ENCODE results near the gene RERE. TPM values are rescaled to one million over a fixed set of nuclear protein-coding genes. Genes with fewer than 3 reads are reported as not detected.

RERE gene
- total and polyA plus RNA-seq, 7 donors, result 38.8 to 308 (median 99.7) TPM

DNA sequence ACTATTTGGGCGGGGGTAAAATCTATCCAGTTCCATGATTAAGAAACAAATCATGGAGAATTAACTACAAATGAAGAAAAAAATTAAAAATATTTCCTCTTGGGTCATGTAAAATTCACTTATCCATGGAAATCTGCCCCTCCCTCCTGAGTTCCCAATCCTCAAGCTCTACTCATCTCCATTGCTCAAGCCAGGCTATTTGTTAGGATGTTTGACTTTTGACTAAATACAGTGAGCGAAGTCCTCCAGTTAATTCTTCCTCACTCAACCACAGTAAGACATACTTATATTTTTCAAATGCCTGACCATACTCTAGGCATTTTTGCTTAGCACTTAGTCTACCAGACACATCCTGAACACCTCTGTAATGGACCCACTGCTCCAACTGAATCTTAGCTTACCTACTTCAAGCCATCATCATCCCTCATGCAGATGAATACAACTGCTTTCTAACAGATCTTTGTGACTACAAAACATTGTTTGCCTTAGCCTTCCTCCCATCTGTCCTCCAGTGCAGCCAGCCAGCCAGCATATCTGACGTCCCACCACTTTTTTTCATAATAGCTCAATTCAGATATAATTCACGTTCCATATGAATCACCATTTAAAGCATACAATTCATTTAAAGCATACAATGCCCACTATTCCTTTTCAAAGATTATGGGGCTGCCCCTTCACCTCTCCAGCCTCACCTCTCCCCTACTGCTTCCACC is 154.2 kb downstream of the RERE start:
- Histone ChIP-seq H3K27me3 (ENCODE audit: insufficient read depth in 3 of 3, low read length in 2 of 3) (no peaks in the 10 kb centered on the region), H3K4me1 (peaks cover 90% of the 10 kb centered on the region), H3K27ac (peak overlapping the region; percentile 94), H3K36me3 (ENCODE audit: insufficient read depth in 1 of 2, low read depth in 1 of 2) (no peaks in the 10 kb centered on the region), H3K4me3 (no peak overlapping the region), H3K9me3 (no peaks in the 10 kb centered on the region)
- 86 to 92% (median 88%) methylated on average over 4 of the region's 4 CpGs for WGBS, 3 donors
- TF ChIP-seq, protein P1, sequence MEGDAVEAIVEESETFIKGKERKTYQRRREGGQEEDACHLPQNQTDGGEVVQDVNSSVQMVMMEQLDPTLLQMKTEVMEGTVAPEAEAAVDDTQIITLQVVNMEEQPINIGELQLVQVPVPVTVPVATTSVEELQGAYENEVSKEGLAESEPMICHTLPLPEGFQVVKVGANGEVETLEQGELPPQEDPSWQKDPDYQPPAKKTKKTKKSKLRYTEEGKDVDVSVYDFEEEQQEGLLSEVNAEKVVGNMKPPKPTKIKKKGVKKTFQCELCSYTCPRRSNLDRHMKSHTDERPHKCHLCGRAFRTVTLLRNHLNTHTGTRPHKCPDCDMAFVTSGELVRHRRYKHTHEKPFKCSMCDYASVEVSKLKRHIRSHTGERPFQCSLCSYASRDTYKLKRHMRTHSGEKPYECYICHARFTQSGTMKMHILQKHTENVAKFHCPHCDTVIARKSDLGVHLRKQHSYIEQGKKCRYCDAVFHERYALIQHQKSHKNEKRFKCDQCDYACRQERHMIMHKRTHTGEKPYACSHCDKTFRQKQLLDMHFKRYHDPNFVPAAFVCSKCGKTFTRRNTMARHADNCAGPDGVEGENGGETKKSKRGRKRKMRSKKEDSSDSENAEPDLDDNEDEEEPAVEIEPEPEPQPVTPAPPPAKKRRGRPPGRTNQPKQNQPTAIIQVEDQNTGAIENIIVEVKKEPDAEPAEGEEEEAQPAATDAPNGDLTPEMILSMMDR (IDR thresholded peaks at IDR 0.05), result no peak
- DNase-seq (no peak), ATAC-seq (no peak)
- intact Hi-C loops (cut with DNase I), result no loop called here

DNA sequence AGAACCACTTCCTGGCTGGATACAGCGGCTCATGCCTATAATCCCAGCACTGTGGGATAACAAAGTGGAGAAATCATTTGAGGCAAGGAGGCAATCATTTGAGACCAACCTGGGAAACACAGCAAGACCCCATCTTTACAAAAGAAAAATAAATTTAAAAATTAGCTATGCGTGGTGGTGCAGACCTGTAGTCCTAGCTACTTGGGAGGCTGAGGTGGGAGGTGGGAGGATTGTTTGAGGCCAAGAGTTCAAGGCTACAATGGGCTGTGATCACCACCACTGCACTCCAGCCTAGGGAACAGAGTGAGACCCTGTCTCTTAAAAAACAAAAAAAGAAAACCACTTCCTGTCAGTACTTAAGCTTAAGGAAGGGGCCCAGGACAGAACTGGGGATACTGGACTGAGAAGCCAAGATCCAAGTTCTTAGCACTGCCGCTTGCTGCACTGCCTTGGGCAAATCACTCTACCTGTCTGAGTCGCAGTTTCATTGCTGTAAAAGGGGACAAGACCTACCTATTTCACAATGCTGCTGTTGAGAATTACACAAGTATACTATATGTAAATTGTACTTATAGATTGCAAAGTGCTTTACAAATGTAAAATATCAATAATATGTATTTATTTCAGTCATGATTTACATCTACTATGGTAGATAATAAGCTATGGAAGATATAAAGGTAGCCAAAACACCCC is 154.9 kb downstream of the RERE start:
- H3K36me3 ChIP-seq (ENCODE audit: insufficient read depth in 1 of 2, low read depth in 1 of 2), result no peaks in the 10 kb centered on the region
- peak overlapping the region; percentile 94 for H3K27ac ChIP-seq
- H3K9me3 ChIP-seq, result no peaks in the 10 kb centered on the region
- ATAC-seq, result no peak
- no peak for DNase-seq
- TF ChIP-seq, protein P1 (IDR thresholded peaks at IDR 0.05), result no peak
- H3K4me1 ChIP-seq, result peaks cover 83% of the 10 kb centered on the region
- H3K27me3 ChIP-seq (ENCODE audit: insufficient read depth in 3 of 3, low read length in 2 of 3), result no peaks in the 10 kb centered on the region
- H3K4me3 ChIP-seq, result no peak overlapping the region
- intact Hi-C loops (cut with DNase I), result no loop called here
- WGBS, 3 donors, result 85 to 96% (median 88%) methylated on average over 4 of the region's 4 CpGs

DNA sequence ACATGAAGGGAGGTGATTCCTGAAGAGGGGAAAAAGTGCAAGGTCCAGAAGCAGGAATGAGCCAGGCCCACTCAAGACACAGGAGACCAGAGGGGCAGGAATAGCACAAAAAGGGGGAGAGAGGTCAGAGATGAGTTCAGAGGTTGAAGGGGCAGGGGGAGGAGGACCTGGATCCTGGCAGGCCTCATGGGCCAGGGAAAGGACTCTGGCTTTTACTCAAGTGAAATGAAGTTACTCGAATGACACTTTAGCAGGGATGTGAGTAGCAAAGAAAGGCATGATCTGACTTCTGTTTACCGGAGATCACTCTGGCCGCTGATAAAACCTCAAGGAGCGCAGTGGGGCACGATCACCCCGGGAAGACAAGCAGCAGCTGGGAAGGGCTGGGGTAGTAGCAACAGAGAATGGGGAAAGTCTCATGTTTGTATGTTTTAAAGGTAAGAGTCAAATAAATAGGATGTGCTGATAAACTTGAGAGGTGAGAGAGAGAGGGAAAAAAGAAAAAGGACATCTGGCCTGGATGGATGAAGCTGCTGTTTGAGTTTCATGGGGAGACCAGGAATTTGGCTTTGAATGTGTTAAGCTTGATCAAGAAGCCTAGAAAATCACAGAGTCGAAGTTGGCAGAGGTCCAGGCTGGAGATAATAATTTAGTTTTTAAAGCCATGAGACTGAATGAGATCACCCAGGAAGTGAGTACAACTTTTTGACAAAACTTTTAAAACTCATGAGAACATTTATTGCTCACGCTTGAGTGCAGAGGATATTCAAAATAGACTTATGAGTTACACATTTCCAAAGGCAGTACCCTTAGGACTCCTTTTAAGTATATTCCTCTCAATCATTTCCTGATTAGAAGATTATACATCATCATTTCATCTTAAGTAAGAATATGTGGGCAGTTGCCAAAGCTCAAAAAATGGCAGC is 156.0 kb downstream of the RERE start:
- Histone ChIP-seq H3K9me3 (no peaks in the 10 kb centered on the region), H3K27ac (peak overlapping the region; percentile 94), H3K27me3 (ENCODE audit: insufficient read depth in 3 of 3, low read length in 2 of 3) (no peaks in the 10 kb centered on the region), H3K4me3 (peak overlapping the region; percentile 27), H3K36me3 (ENCODE audit: insufficient read depth in 1 of 2, low read depth in 1 of 2) (no peaks in the 10 kb centered on the region), H3K4me1 (peaks cover 72% of the 10 kb centered on the region)
- DNase-seq (no peak), ATAC-seq (peak; percentile 40 to 66 (median 60))
- intact Hi-C loops (cut with DNase I), result no loop called here
- WGBS, 3 donors, result 20 to 37% (median 23%) methylated on average over 8 of the region's 8 CpGs
- TF ChIP-seq, protein P1 (IDR thresholded peaks at IDR 0.05), result no peak

DNA sequence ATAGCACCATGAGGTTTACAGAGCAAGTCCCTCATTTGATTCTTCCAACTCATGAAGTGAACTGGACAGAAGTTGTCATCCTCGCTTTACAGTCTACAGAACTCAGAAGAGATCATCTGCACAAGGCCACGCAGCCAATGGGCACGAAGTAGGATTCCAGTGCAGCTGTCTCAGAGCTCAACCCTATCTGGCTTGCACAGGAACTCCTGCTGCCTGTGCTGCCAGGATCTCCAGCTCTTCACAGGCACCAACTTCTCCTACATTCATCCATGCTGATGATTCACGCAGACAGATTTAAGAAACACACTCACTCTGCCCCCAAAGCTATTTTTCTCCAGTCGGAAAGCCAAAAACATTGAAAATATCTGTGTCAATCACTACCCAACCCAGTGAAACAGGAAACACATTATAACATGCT is 157.0 kb downstream of the RERE start:
- H3K36me3 ChIP-seq (ENCODE audit: insufficient read depth in 1 of 2, low read depth in 1 of 2), result peaks cover 0 to 5% of the 10 kb centered on the region in 2 donors
- intact Hi-C loops (cut with DNase I), result no loop called here
- 2 to 7% (median 5%) methylated on average over 5 of the region's 5 CpGs for WGBS, 3 donors

More for the DNA sequence above, 157.0 kb downstream of the RERE start:
- DNase-seq (peak; percentile 71 to 87), ATAC-seq (peak; percentile 99)
- H3K4me3 ChIP-seq, result peak overlapping the region; percentile 32
- TF ChIP-seq, protein P1 (IDR thresholded peaks at IDR 0.05), result no peak
- H3K9me3 ChIP-seq, result no peaks in the 10 kb centered on the region
- peaks cover 62% of the 10 kb centered on the region for H3K4me1 ChIP-seq
- peak overlapping the region; percentile 94 for H3K27ac ChIP-seq
- H3K27me3 ChIP-seq (ENCODE audit: insufficient read depth in 3 of 3, low read length in 2 of 3), result no peaks in the 10 kb centered on the region
